GM18526 (cell line): ENCODE measurements around the gene RPL5.

Experiments
- POLR2A ChIP-seq: IDR thresholded peaks from 3 replicates; pipeline ENCODE4 v1.6.1; 2011; ENCODE audit not compliant: insufficient read length; ENCODE audit errors: extremely low read depth

RPL5 gene

GRCh38 chr1:92805216-92805615, 26.6 kb upstream of the RPL5 start:
- no peak for TF ChIP-seq POLR2A

GRCh38 chr1:92808381-92808780, 23.5 kb upstream of the RPL5 start:
- TF ChIP-seq POLR2A, result no peak

DNA sequence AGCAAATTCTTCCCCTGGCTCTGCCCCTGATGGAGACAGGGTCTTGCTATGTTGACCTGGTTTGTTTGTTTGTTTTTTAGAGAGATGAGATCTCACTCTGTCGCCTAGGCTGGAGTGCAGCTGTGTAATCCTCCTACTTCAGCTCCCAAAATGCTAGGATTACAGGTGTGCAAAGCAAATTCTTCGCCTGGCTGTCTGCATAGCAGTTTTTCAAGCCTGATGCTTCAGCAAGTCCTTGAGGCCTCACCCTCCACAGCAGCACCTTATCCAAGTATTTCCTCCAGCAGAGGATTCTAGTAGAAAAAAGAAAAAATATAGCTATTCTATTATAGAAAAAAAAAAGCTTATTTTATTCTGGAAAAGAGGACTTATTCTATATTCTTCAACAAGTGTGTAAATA, 15.1 kb upstream of the RPL5 start:
- TF ChIP-seq POLR2A, result no peak

DNA sequence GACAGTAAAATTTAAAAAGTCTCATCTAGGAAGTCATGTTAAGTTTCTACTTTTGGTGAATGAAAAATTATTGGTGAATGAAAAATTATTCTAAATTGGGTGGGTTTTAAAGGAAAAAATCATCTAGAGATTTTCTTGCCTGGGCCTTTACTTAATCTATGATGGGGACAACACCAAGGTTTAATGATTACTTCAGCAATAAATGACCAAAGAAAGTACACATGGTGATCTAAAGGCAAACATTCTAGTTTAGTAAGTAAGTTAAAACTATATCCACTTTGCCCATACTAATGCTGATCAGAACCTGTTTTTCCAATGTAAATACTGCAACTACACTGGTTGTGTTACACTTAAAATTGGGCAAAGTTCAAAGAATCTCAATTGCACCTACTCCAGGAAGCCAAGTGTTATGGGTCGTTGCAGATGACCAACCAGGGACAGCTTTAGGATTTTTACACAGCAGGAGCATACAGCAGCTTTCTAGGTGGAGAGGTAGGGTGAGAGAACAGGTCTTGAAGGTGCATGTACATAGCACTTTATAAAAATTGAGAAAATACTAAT, 14.6 kb upstream of the RPL5 start:
- TF ChIP-seq POLR2A, result no peak

DNA sequence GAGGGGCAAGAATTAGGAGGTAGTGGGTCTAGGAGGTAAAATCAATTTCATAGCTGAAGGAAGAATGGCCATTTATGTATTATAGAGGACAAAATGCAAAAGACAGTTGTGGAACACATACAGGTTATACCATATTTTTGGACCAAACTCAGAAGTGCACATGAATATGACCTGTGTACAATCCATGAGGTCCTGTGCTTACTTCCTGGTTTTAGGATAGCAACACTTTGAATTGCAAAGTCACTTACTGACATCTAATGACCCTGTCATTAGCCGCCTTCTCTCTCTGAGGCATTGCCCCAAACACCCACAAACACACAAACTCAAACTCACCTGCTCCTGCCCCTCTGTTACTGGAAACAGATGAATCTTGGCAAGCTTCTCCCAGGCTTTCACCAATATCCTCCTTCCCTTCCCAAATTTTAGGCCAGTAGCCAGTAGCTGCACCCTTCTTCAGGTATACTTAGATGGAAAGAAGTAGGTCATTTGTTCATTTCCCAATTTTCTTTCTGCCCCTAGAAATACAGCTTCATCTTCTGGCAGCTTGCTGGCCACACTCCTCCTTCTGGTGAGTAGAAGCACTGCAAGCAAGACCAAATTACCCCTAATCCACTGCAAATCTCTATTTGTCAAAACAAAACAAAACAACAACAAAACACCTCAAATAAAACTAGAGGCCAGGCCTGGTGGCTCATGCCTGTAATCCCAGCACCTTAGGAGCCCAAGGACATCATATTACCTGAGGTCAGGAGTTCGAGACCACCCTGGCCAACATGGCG, 13.7 kb upstream of the RPL5 start:
- no peak for TF ChIP-seq POLR2A

DNA sequence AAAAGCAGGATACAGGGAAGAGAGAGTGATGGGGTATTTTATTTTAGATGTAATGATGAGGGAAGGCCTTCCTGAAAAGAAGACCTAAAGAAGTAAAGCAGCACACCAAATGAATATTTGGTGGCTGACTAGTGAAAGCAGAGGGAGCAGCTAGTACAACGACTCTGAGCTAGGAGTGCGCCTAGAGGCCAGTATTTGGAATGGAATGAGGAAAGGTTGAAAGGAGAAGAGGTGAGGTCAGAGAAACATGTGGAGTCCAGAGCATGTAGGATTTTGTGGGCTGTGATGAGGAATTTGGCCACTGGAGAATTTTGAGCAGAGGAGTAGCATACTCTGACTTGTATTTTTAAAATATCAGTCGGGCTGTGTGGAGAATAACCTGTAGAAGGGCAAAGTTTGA, 11.8 kb upstream of the RPL5 start:
- TF ChIP-seq POLR2A, result no peak

GRCh38 chr1:92820551-92820950, 11.3 kb upstream of the RPL5 start:
- no peak for TF ChIP-seq POLR2A

GRCh38 chr1:92822879-92823278, 9.0 kb upstream of the RPL5 start:
- TF ChIP-seq POLR2A, result no peak

GRCh38 chr1:92826792-92827191, 5.0 kb upstream of the RPL5 start:
- no peak for TF ChIP-seq POLR2A

GRCh38 chr1:92831368-92831761, 475 bp upstream of the RPL5 start:
- TF ChIP-seq POLR2A, result no peak

- TF ChIP-seq POLR2A, result no peak
Measured at GRCh38 chr1:92832537-92833114, 786 bp downstream of the RPL5 start.

- no peak for TF ChIP-seq POLR2A
Measured at GRCh38 chr1:92833840-92834239, 2.0 kb downstream of the RPL5 start.

DNA sequence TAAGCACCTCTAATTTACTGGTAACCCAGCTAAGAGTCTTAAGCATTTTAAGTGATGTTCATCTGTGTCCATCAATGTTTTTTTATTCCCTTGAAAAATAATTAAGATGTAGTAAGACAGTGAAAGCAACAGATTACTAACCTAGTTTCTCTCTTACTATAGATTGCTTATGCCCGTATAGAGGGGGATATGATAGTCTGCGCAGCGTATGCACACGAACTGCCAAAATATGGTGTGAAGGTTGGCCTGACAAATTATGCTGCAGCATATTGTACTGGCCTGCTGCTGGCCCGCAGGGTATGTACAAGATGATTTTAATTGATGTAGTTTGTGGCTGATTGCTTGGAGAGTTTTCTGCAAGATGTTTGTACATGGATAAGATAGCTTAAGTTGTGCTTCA, 2.8 kb downstream of the RPL5 start:
- no peak for TF ChIP-seq POLR2A

GRCh38 chr1:92837062-92837461, 5.2 kb downstream of the RPL5 start:
- no peak for TF ChIP-seq POLR2A

DNA sequence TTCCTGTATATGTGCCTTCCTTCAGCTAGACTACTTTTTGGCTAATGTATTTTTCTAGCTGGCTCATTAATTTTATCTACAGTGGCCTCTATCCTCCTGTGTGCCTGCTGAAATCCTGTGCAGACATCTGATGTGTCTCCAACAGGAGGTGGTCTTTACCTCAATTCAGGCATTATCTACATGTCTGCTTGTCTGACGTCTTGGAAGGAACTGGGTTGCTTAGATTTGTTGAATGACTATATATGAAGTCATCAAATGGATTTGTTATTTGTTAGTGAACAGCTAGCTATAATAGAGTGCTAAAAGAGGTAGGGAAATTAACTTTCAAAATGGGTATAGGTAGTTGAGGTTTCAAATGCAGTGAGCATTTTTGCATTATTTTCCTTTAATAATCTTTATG, 6.7 kb downstream of the RPL5 start:
- no peak for TF ChIP-seq POLR2A

DNA sequence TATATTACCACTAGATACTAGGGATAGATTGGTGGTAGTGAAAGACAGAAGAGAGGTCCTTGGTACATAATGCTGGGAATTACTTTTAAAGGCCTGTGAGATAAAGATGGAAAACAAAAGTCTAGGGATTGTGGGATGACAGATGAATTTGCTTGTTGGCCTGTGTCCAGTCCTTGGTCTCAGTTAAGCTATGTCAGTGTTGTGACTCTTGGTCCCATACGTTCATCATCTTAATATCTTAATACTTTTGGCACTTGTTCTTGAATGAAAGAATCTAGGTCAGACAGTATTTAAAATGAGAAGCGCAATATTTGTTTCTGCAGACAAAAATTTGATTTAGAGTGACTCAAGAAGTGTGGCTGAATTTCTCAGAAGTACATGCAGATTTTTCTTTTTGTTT, 7.6 kb downstream of the RPL5 start:
- no peak for TF ChIP-seq POLR2A

DNA sequence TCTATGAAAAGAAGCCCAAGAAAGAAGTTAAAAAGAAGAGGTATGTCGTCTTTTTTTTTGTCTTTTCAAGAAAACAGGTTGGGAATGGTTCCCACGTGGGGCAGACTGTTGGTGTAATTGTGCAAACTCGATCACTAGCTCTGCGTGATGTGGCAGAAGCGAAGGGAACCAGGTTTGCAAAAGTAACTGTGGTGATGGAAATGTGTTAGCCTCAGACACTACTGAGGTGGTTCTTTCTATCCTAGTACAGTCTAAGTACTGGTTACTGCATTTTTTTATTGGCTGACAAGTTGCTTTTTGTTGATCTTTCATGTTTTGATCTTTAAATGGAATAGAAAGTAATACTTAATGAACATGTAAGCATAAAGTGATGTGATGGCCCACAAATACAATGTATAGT, 8.8 kb downstream of the RPL5 start:
- no peak for TF ChIP-seq POLR2A
